DMS53 (cell line): ENCODE measurements around the gene REC114.
"Not testable (repeated sequence)": the region's sequence is repeated elsewhere in the genome, so short reads cannot be mapped to it uniquely, and the experiment has no call there.

ENCODE experiments used
- DNase-seq: peaks from one replicate; lab custom pipeline; 2025; lab: John Stamatoyannopoulos, UW

REC114 gene

GRCh38 chr15:73455876-73456275 is 12.9 kb downstream of the REC114 start:
- DNase-seq, result peak; percentile 7

- no peak for DNase-seq
Measured at GRCh38 chr15:73457334-73457733, 14.4 kb downstream of the REC114 start.

- no peak for DNase-seq
Measured at GRCh38 chr15:73460662-73461061, 17.7 kb downstream of the REC114 start.

- peak; percentile 6 for DNase-seq
Measured at GRCh38 chr15:73464602-73465001, 21.6 kb downstream of the REC114 start.

- DNase-seq, result no peak
Measured at GRCh38 chr15:73467758-73468157, 24.8 kb downstream of the REC114 start.

GRCh38 chr15:73474785-73475184 is 31.8 kb downstream of the REC114 start:
- no peak for DNase-seq

- DNase-seq, result no peak
Measured at GRCh38 chr15:73476704-73477216, 33.8 kb downstream of the REC114 start.

- no peak for DNase-seq
Measured at GRCh38 chr15:73480050-73480449, 37.1 kb downstream of the REC114 start.

- no peak for DNase-seq
Measured at GRCh38 chr15:73482166-73482565, 39.2 kb downstream of the REC114 start.

- DNase-seq, result no peak
Measured at GRCh38 chr15:73483053-73483452, 40.1 kb downstream of the REC114 start.

- DNase-seq, result no peak
Measured at GRCh38 chr15:73485372-73485771, 42.4 kb downstream of the REC114 start.

- not testable (repeated sequence) for DNase-seq
Measured at GRCh38 chr15:73485885-73486284, 42.9 kb downstream of the REC114 start.

GRCh38 chr15:73488698-73489097 is 45.7 kb downstream of the REC114 start:
- no peak for DNase-seq

GRCh38 chr15:73493922-73494321 is 51.0 kb downstream of the REC114 start:
- DNase-seq, result no peak

- no peak for DNase-seq
Measured at GRCh38 chr15:73495181-73495580, 52.2 kb downstream of the REC114 start.

- no peak for DNase-seq
Measured at GRCh38 chr15:73500696-73501095, 57.7 kb downstream of the REC114 start.

- DNase-seq, result no peak
Measured at GRCh38 chr15:73504885-73505284, 61.9 kb downstream of the REC114 start.

- no peak for DNase-seq
Measured at GRCh38 chr15:73515527-73515926, 72.6 kb downstream of the REC114 start.

GRCh38 chr15:73517566-73517965 is 74.6 kb downstream of the REC114 start:
- DNase-seq, result no peak

- no peak for DNase-seq
Measured at GRCh38 chr15:73518180-73518862, 75.4 kb downstream of the REC114 start.

GRCh38 chr15:73518876-73519733 is 76.1 kb downstream of the REC114 start:
- DNase-seq, result no peak

GRCh38 chr15:73522011-73522410 is 79.0 kb downstream of the REC114 start:
- no peak for DNase-seq

- DNase-seq, result no peak
Measured at GRCh38 chr15:73524919-73525318, 82.0 kb downstream of the REC114 start.
